ENCODE measurements around the gene ZNF557.

The ZNF557 gene

DNA sequence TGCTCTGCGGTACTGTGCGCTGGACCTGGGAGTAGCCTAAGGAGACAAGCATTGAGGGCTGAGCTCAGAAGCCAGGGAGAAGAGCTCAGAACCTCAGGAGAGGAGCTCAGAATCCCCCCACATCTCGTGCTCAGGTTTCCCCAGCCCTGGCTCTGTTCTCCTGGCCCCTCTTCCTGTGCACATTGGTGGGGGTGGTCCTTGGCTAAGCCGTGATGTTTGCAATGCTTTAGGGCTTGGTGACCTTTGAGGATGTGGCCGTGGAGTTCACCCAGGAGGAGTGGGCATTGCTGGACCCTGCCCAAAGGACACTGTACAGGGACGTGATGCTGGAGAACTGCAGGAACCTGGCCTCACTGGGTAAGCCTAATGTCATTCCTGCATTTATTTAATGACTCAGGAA is 6.6 kb downstream of the ZNF557 start:
- no peak for DNase-seq

- no peak for DNase-seq
Measured at GRCh38 chr19:7078008-7078407, 8.5 kb downstream of the ZNF557 start.

GRCh38 chr19:7083076-7083956 is 13.8 kb downstream of the ZNF557 start:
- DNase-seq: no peak

- DNase-seq: no peak
Measured at GRCh38 chr19:7088999-7089398, 19.5 kb downstream of the ZNF557 start.

DNA sequence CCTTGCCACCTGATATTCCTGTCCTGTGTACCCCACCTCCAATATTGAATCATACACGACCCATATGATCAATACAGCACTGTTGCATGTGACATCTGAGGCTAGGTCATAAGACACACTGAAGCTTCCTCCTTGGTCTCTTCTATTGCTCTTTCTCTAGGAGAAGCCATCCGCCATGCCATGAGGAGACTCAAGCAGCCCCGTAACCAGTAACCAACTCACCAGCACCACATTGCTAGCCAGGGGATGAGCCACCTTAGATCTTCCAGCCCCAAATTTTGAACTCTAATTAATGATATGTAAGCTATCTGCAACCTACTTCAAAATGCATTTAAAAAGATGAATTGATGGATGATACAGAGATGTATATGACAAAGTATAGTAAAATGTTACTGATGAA is 28.6 kb downstream of the ZNF557 start:
- no peak for DNase-seq

DNA sequence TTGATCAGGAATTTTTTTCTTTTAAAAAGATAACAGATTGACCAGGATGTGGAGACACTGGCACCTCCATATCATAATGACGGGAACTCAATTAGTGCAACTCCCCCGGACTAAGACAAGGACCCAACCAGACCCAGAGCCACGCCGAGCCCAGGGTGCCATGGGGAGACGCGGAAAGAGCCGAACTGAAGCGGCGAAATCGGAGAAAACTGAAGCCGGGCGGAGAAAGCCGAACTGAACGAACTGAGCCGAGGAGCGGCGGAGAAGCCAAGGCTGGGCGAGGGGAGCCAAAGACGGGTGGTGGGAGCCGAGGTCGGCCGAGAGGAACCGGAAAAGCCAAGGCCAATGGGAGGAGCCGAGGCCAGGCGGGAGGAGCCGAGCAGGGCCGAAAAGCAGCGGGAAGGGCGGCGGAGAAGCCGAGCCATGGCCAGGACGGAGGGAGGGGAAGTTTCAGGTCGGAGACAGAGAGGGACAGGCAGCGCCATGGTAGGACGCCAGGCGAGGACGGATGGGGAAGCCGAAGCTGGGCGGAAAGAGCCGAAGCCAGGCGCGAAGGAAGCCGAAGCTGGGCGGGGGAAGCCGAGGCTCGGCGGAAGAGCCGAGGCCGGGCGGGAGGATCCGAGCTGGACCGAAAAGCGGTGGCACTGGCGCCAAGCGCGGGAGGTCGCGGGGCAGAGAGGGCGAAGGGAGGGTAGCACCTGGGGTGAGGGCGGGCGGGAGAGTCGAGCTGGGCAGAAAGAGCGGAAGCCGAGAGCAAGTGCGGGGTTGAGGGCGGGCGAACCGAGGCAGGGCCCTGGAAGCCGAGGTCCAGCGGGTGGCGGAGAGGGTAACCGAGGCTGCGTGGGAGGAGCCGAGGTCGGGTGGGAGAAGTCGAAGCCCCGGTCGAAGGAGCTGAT is 29.4 kb downstream of the ZNF557 start:
- peak; percentile 89 for DNase-seq

DNA sequence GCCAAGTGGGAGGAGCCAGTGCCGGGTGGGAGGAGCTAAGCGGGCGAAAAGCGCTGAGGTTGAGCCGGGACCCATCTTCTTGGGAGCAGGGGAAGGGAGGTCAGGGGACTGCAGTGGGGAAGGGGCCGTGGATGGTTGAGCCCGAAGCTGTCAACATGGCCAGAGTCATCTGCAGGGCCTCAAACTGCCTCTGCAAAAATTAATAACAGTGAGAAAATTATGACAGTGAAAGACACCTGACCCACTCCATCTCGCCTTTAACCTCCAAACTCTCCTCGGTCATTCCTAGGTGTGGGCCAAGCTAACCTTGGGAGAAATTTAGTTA is 30.1 kb downstream of the ZNF557 start:
- DNase-seq: no peak

- no peak for DNase-seq
Measured at GRCh38 chr19:7101498-7102253, 32.2 kb downstream of the ZNF557 start.

DNA sequence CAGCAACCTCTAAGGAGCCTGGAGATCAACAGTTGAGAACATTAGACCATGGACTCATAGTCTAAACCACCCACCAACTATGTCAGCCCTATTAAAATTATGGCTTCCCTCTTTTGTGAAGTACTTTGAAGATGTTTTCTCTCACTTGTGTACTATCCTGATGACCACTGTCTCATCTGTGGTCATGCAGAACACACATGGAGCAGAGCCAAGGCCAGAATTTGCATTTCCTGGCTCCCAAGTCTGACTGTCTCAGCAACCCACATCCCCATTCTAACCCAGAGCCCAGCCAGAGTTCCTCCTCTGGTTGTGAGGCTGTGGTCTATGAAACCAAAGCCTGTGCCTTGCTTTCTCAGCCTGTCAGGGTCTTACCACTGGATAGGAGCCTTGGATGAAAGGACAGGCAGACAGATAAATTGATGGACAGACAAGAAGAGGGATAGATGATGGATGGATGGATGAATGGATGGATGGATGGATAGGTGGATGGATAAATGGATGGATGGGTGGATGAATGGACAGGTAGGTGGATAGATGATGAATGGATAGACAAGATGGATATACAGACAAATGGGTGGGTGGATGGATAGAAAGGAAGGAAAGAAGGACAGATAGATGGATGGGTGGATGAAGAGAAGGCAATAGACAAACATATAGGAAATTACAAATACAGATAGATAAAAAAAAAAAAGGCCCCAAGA is 35.4 kb downstream of the ZNF557 start:
- DNase-seq: no peak

- DNase-seq: no peak
Measured at GRCh38 chr19:7106711-7107657, 37.5 kb downstream of the ZNF557 start.

DNA sequence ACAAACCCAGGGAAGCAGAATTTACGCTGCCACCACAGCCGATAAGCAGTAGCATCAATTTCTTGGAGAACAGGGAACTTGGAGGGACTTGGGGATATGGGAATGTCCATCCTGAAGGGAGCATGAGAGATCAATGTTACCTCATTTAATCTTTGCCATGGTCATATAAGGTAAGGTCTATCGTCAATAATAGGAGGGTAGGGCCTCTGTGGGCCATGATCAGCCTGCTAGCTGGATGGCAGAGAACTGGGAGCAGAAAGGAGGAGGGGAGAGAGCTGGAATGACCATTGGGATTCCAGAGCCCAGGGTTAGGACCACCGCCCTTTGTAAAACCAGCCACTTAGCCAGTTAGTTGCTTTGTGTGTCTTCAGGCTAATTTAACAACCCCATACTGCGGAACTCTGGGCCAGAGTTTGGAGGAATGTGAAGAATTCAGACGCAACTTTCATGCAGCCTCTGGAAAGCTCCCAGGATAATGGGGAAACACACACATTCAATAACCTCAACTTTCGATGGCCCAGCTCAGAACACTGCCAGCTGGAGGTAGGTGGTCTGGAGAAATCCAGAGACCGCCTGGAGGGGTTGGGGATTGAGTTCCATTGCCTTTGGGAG is 40.3 kb downstream of the ZNF557 start:
- no peak for DNase-seq

DNA sequence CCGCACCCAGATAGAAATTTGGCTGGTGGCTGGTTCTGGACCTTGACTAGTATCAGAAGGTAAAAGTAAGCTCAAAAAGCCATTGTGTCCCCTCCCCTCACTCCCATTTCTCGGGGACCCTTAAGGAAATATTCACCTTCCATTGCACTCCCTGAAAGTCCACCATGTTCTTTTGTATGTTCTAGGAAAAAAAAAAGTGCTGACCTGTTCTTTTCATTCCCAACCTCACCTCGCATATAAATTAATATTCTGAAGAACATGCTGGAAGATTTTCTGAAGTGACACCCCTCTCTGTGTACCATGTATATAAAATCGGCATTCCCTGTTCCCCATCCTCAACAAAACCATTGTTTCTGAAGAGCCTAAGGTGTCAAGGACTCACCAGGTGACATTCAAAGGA is 43.2 kb downstream of the ZNF557 start:
- no peak for DNase-seq

GRCh38 chr19:7113233-7113632 is 43.7 kb downstream of the ZNF557 start:
- DNase-seq: no peak

- no peak for DNase-seq
Measured at GRCh38 chr19:7115721-7116120, 46.2 kb downstream of the ZNF557 start.

- DNase-seq: no peak
Measured at GRCh38 chr19:7117248-7117647, 47.7 kb downstream of the ZNF557 start.

GRCh38 chr19:7119582-7119981 is 50.1 kb downstream of the ZNF557 start:
- DNase-seq: no peak

DNA sequence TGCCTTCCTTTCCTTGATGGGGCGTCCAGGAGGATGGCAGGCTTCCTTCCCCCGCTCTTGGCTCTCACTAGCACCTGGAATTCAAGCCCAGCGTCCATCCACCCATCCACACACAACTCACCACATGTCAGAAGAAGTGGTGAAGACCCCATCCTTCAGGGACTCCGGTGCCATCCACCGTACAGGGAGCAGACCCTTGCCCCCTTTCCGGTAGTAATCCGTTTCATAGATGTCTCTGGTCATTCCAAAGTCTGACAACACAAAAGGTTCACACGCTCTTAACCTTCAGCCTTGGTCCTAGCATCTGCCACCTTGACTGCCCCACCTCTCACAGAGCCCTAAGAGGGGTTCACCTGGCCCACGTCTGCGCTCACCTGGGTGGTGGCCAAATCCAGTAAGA is 51.0 kb downstream of the ZNF557 start:
- DNase-seq: no peak

DNA sequence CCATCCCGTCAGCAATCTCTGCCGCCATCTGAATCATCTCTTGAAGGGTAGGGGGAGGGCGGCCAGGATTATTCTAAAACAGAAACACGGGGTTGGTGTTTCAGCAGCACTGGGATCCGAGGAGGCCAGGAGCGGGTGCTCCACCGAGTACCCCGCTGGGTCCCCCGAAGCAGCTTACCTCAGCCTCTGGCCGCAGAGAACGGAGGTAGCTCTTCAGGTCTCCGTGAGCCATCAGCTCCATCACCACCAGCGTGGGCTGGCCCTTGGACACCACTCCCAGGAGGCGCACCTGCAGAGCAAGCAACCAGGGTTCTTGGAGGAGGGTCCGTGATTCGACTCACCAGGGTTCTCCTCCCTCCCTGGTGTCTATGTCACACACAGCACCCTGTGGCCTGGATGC is 53.2 kb downstream of the ZNF557 start:
- DNase-seq: no peak

DNA sequence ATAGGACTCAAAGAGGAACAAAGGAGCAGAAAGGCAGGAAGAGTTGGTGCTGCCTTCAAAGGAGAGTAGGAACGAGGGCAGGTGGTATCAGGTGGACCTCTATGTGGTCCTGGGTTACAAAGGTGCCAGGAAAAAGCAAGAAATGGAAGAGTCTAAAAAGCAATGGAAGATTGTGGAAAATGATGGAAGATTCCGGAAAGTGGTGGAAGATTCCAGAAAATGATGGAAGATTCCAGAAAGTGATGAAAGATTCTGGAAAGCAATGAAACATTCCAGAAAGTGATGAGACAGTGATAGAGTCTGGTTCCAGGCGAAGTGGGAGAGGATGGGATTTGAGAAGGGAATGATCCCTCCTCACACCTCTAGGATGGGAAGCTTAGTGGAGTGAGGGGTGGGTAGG is 55.3 kb downstream of the ZNF557 start:
- DNase-seq: no peak

- no peak for DNase-seq
Measured at GRCh38 chr19:7125221-7125620, 55.7 kb downstream of the ZNF557 start.

GRCh38 chr19:7126132-7126531 is 56.6 kb downstream of the ZNF557 start:
- no peak for DNase-seq
